Left renal cortex interstitium (tissue), 4 donors: ENCODE measurements around the gene PAPOLG. TPM values are rescaled to one million over a fixed set of nuclear protein-coding genes. Genes with fewer than 3 reads are reported as not detected.

ENCODE experiments used
- polyA plus RNA-seq, 4 donors: library from polyadenylated mRNA; unstranded; fragments of 120-200 nt; gene quantifications; one replicate each; pipeline ENCODE4 v1.2.1, GENCODE V29; 2013; ENCODE audit not compliant: insufficient read length in 4 of 4

Gene PAPOLG
- polyA plus RNA-seq, 4 donors = 18.6 to 25.4 (median 23.1) TPM

Other genes starting within 250 kb of the PAPOLG start
- gene BCL11A, start 202.6 kb upstream of the PAPOLG start, polyA plus RNA-seq = 10 to 100 TPM; 11.7 to 15.6 (median 13.8) TPM
- gene REL, start 125.3 kb downstream of the PAPOLG start, polyA plus RNA-seq = 1 to 10 TPM; 6.0 to 9.3 (median 8.0) TPM